HEK293 (cell line): Measurements from ENCODE around the gene PSMB9.

Source experiments
- EGR2 ChIP-seq: fragments of 450-650 bp; formaldehyde crosslinking; IDR thresholded peaks from 2 replicates; pipeline ENCODE4 v1.5.1; 2016; ENCODE audit warnings: low read depth, missing biosample characterization, missing genetic modification characterization
- KLF16 ChIP-seq: fragments of 450-650 bp; formaldehyde crosslinking; IDR thresholded peaks from 2 replicates; pipeline ENCODE4 v1.5.1; 2017; ENCODE audit warnings: missing biosample characterization, missing genetic modification characterization
- PRDM4 ChIP-seq: fragments of 450-650 bp; formaldehyde crosslinking; IDR thresholded peaks from 2 replicates; pipeline ENCODE4 v1.5.1; 2017; ENCODE audit warnings: missing biosample characterization, missing genetic modification characterization
- SP2 ChIP-seq: fragments of 450-650 bp; formaldehyde crosslinking; IDR thresholded peaks from 2 replicates; pipeline ENCODE4 v1.5.1; 2016; ENCODE audit warnings: missing biosample characterization, missing genetic modification characterization
- ZNF121 ChIP-seq: fragments of 450-650 bp; formaldehyde crosslinking; IDR thresholded peaks from 2 replicates; pipeline ENCODE4 v1.5.1; 2016; ENCODE audit warnings: missing biosample characterization, missing genetic modification characterization
- ZNF24 ChIP-seq: fragments of 450-650 bp; formaldehyde crosslinking; IDR thresholded peaks from 2 replicates; pipeline ENCODE4 v1.5.1; 2016; ENCODE audit warnings: missing biosample characterization, missing genetic modification characterization
- ZNF837 ChIP-seq: fragments of 450-650 bp; formaldehyde crosslinking; IDR thresholded peaks from 2 replicates; pipeline ENCODE4 v1.5.1; 2016; ENCODE audit warnings: missing biosample characterization, missing genetic modification characterization
- TF ChIP-seq, protein P1 (sequence below): fragments of 450-650 bp; formaldehyde crosslinking; IDR thresholded peaks from 2 replicates; pipeline ENCODE4 v1.5.1; 2016; ENCODE audit warnings: missing biosample characterization, missing genetic modification characterization, low read depth
- TF ChIP-seq, protein P2 (sequence below): fragments of 450-650 bp; formaldehyde crosslinking; IDR thresholded peaks from 2 replicates; pipeline ENCODE4 v1.5.1; 2016; ENCODE audit warnings: missing biosample characterization, missing genetic modification characterization
- TF ChIP-seq, protein P3 (sequence below): sonication (generic); formaldehyde crosslinking; IDR thresholded peaks from 2 replicates; pipeline ENCODE4 v1.8.1; 2022; ENCODE audit warnings: mild to moderate bottlenecking, moderate library complexity, missing genetic modification reagents

DNA sequence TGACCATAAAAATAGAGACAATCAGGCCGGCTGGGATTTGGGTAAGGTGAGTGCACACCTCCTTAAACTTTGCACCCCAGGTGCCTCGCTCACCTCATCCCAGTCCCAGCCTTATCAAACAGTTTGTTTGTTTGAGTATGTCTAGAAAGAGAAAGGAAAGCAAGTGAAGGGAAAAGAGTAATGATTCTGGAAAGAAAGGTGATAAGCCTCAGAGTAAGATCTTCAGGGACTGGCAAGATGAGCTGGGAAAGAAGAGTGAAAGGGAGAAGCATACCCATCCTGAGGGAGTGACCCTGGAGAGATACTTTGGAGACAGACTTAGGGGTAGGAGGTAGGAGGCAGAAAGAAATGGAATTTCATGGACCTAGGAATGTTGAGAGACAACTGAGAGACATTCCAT is 17.1 kb upstream of the PSMB9 start:
- TF ChIP-seq, protein P1, sequence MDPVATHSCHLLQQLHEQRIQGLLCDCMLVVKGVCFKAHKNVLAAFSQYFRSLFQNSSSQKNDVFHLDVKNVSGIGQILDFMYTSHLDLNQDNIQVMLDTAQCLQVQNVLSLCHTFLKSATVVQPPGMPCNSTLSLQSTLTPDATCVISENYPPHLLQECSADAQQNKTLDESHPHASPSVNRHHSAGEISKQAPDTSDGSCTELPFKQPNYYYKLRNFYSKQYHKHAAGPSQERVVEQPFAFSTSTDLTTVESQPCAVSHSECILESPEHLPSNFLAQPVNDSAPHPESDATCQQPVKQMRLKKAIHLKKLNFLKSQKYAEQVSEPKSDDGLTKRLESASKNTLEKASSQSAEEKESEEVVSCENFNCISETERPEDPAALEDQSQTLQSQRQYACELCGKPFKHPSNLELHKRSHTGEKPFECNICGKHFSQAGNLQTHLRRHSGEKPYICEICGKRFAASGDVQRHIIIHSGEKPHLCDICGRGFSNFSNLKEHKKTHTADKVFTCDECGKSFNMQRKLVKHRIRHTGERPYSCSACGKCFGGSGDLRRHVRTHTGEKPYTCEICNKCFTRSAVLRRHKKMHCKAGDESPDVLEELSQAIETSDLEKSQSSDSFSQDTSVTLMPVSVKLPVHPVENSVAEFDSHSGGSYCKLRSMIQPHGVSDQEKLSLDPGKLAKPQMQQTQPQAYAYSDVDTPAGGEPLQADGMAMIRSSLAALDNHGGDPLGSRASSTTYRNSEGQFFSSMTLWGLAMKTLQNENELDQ (tag by site-specific recombination), result no peak
- TF ChIP-seq ZNF121 (tag by site-specific recombination) (no peak), EGR2 (tag by site-specific recombination) (no peak), ZNF24 (tag by site-specific recombination) (no peak), ZNF837 (no peak), SP2 (tag by site-specific recombination) (no peak), PRDM4 (tag by site-specific recombination) (no peak), KLF16 (no peak)
- TF ChIP-seq, protein P2, sequence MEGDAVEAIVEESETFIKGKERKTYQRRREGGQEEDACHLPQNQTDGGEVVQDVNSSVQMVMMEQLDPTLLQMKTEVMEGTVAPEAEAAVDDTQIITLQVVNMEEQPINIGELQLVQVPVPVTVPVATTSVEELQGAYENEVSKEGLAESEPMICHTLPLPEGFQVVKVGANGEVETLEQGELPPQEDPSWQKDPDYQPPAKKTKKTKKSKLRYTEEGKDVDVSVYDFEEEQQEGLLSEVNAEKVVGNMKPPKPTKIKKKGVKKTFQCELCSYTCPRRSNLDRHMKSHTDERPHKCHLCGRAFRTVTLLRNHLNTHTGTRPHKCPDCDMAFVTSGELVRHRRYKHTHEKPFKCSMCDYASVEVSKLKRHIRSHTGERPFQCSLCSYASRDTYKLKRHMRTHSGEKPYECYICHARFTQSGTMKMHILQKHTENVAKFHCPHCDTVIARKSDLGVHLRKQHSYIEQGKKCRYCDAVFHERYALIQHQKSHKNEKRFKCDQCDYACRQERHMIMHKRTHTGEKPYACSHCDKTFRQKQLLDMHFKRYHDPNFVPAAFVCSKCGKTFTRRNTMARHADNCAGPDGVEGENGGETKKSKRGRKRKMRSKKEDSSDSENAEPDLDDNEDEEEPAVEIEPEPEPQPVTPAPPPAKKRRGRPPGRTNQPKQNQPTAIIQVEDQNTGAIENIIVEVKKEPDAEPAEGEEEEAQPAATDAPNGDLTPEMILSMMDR (tag by site-specific recombination), result no peak
- TF ChIP-seq, protein P3, sequence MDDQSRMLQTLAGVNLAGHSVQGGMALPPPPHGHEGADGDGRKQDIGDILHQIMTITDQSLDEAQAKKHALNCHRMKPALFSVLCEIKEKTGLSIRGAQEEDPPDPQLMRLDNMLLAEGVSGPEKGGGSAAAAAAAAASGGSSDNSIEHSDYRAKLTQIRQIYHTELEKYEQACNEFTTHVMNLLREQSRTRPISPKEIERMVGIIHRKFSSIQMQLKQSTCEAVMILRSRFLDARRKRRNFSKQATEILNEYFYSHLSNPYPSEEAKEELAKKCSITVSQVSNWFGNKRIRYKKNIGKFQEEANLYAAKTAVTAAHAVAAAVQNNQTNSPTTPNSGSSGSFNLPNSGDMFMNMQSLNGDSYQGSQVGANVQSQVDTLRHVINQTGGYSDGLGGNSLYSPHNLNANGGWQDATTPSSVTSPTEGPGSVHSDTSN (CRISPR knock-in tag), result no peak
